Amniotic epithelial cell (primary cell): ENCODE measurements around the gene HBE1.

ENCODE experiments used
- DNase-seq: peaks from one replicate; pipeline ENCODE4 v3.0.0-alpha.2; 2010; ENCODE audit warnings: low read depth

Gene HBE1

DNA sequence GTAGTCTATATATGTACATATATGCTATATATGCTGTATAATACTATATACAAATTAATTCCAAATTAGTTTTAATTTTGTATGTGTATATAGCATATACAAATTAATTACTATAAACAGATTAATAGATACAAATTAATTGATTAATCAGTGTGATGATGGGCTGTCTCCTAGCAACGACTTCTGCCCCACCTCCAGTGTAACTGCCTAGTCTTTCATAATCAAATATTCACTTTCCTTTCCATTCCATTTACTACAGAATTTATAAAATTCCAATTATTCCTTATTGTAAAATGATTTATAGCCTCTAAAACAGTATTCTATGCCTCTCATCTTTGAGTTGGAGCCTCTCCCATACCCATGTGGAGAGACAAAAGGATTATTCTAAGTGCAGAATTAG is 36.4 kb downstream of the HBE1 start:
- DNase-seq, result no peak

GRCh38 chr11:5232821-5233220 is 36.9 kb downstream of the HBE1 start:
- DNase-seq, result no peak

DNA sequence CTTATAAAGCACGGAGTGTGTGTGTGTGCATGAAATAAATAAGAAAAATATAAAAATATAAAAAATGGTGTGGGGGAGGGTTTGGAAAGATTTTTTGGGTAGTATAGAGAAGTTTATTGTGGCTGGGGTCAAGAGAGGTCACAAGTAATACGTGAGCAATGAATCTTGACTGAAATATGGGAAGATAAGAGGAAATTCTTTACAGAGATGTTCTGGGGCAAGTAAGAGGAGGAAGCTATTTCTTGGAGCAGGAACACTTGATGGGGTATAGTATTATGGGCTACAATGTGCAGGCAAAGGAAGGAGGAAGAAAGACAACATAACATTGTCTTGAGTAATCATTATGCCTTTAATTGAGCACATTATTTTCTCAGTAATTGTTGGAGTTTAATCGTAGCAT is 37.6 kb downstream of the HBE1 start:
- DNase-seq, result peak; percentile 31

DNA sequence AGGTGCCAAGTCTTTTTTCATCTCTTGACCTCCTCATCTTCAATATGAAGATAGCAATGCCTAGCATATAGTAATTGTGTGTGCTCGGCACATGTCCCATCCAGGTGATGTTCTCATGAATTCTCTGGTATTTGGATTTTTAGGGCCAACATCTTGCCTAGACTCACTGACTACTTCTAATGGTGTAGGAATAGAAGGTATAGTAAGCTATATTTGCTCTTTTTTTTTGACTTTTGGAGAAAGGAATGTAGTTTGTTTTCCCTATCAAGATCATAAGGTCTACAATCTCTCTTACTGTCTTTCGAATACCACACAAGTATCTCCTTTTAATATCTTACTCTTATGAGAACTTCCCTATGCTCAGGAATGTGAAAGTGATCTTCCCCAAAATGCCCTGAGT is 38.6 kb downstream of the HBE1 start:
- DNase-seq, result no peak

GRCh38 chr11:5230266-5230665 is 39.5 kb downstream of the HBE1 start:
- no peak for DNase-seq

DNA sequence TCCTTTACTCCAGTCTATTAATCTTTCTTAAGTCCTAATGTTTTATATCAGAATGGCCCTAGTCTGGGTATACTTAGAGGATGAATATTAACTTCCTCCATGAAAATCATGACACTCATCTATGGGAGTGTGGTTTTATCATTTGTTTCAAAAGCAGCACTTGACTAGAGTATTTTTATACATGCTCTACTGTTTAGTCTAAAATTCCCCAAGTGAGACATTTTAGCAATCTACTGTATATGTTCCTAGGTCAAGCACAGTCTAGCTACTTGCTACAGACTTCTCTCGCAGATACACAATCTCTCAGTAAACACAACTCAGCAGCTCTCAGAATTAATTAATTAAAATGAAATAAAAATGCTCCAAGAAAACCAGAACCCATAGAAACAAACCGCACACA is 39.9 kb downstream of the HBE1 start:
- no peak for DNase-seq

- DNase-seq, result no peak
Measured at GRCh38 chr11:5229356-5229755, 40.4 kb downstream of the HBE1 start.

- DNase-seq, result no peak
Measured at GRCh38 chr11:5228124-5228523, 41.6 kb downstream of the HBE1 start.

GRCh38 chr11:5227681-5228080 is 42.1 kb downstream of the HBE1 start:
- DNase-seq, result no peak

DNA sequence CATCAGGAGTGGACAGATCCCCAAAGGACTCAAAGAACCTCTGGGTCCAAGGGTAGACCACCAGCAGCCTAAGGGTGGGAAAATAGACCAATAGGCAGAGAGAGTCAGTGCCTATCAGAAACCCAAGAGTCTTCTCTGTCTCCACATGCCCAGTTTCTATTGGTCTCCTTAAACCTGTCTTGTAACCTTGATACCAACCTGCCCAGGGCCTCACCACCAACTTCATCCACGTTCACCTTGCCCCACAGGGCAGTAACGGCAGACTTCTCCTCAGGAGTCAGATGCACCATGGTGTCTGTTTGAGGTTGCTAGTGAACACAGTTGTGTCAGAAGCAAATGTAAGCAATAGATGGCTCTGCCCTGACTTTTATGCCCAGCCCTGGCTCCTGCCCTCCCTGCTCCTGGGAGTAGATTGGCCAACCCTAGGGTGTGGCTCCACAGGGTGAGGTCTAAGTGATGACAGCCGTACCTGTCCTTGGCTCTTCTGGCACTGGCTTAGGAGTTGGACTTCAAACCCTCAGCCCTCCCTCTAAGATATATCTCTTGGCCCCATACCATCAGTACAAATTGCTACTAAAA is 42.9 kb downstream of the HBE1 start, which contains the start of gene HBB:
HBB (minus strand) TSS at position 340 of the 579 bp plus-strand sequence; CDS start at position 290, 50 bp downstream.
- no peak for DNase-seq

DNA sequence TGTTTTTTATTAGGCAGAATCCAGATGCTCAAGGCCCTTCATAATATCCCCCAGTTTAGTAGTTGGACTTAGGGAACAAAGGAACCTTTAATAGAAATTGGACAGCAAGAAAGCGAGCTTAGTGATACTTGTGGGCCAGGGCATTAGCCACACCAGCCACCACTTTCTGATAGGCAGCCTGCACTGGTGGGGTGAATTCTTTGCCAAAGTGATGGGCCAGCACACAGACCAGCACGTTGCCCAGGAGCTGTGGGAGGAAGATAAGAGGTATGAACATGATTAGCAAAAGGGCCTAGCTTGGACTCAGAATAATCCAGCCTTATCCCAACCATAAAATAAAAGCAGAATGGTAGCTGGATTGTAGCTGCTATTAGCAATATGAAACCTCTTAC is 44.3 kb downstream of the HBE1 start:
- DNase-seq, result no peak

DNA sequence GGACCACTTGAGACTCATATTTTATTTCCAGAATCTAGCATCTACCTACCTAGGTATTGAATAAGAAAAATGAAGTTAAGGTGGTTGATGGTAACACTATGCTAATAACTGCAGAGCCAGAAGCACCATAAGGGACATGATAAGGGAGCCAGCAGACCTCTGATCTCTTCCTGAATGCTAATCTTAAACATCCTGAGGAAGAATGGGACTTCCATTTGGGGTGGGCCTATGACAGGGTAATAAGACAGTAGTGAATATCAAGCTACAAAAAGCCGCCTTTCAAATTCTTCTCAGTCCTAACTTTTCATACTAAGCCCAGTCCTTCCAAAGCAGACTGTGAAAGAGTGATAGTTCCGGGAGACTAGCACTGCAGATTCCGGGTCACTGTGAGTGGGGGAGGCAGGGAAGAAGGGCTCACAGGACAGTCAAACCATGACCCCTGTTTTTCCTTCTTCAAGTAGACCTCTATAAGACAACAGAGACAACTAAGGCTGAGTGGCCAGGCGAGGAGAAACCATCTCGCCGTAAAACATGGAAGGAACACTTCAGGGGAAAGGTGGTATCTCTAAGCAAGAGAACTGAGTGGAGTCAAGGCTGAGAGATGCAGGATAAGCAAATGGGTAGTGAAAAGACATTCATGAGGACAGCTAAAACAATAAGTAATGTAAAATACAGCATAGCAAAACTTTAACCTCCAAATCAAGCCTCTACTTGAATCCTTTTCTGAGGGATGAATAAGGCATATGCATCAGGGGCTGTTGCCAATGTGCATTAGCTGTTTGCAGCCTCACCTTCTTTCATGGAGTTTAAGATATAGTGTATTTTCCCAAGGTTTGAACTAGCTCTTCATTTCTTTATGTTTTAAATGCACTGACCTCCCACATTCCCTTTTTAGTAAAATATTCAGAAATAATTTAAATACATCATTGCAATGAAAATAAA is 44.9 kb downstream of the HBE1 start:
- DNase-seq, result no peak

DNA sequence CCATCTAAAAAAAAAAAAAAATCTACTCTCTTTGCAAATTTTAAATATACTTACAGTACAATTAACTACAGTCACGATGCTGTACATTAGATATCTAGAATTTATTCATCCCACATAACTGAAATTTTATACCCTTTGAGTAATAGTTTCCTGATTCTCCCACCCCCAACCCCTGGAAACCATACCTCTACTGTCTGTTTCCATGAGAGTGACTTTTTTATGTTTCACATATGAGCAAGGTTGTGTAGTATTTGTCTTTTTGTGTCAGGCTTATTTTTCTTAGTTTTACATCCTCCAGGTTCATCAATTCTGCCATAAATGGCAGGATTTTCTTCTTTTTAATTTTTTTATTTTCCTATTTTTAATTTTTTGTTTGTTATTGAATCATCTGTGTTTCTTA is 46.1 kb downstream of the HBE1 start:
- DNase-seq, result no peak

DNA sequence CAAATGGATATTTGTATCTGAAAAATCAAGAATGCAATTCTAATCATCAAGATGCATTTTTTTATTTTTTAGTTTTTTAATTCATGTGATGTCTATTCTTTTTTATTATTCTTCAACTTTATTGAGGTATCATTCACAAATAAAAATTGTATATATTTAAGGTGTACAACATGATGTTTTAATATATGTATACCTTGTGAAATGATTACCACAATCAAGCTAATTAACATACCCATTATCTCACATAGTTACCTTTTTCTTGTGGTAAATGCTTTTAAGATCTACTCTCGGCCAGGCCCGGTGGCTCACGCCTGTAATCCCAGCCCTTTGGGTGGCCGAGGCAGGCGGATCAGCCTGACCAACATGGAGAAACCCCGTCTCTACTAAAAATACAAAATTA is 46.6 kb downstream of the HBE1 start:
- DNase-seq, result no peak
